GM19372 (cell line): Measurements from ENCODE around the gene BBLN.
"Not testable (repeated sequence)": the region's sequence is repeated elsewhere in the genome, so short reads cannot be mapped to it uniquely, and the experiment has no call there.

Experiments
- ATAC-seq: cut with Tn5 transposase; IDR thresholded peaks from one replicate; pipeline ENCODE4 v1.9.1; 2021; ENCODE audit warnings: mild to moderate bottlenecking, low read depth, moderate library complexity; ENCODE audit not compliant: unreplicated experiment

BBLN gene, protein sequence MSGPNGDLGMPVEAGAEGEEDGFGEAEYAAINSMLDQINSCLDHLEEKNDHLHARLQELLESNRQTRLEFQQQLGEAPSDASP

DNA sequence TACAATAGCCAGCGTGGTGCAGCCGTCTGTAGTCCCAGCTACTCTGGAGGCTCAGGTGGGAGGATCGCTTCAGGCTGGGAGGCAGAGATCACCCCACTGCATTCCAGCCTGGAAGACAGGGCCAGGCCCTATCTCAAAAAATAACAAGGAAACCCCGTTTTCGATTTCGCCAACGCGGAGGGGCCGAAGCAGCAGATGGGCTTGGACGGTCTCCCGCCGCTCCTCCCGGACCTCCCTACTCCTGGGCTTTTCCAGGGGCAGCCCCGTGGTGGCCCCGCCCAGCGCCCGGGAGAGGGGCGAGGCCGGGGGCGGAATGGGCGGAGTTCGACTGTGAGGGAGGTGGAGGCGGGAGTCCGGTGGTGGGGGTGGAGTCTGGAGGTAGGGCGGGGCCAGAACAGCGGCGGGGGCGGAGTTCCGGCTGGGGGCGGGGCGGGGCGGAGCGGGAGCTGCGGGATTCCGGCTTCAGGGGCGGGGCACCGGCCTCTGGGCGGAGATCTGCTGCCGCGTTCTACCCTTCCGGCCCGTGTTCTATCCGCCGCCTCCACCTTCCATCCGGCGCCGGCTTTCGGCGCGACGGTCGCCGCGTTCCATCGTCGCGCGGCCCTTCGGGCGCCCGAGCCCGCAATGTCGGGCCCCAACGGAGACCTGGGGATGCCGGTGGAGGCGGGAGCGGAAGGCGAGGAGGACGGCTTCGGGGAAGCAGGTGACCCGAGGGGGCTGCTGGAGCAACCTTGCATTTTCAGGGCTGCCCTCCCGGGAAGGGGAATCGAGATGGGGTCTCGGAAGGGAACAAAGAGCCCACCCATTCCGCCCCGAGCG lies at the start of gene BBLN:
Gene BBLN (plus strand): TSS at position 482 of the 819 bp plus-strand sequence. CDS start 143 bp downstream, at position 625.
- peak; percentile 80 for ATAC-seq

DNA sequence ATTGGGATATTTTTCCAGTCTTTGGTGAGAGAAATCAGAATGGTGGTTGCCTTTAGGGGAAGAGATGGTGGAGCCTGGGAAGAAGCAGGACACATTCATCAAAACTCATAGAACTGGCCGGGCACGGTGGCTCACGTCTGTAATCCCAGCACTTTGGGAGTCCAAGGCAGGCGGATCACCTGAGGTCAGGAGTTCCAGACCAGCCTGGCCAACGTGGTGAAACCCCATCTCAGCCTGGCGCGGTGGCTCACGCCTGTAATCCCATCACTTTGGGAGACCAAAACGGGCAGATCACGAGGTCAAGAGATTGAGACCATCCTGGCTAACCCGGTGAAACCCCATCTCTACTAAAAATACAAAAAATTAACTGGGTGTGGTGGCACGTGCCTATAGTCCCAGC lies 48.3 kb upstream of the BBLN start:
- not testable (repeated sequence) for ATAC-seq

DNA sequence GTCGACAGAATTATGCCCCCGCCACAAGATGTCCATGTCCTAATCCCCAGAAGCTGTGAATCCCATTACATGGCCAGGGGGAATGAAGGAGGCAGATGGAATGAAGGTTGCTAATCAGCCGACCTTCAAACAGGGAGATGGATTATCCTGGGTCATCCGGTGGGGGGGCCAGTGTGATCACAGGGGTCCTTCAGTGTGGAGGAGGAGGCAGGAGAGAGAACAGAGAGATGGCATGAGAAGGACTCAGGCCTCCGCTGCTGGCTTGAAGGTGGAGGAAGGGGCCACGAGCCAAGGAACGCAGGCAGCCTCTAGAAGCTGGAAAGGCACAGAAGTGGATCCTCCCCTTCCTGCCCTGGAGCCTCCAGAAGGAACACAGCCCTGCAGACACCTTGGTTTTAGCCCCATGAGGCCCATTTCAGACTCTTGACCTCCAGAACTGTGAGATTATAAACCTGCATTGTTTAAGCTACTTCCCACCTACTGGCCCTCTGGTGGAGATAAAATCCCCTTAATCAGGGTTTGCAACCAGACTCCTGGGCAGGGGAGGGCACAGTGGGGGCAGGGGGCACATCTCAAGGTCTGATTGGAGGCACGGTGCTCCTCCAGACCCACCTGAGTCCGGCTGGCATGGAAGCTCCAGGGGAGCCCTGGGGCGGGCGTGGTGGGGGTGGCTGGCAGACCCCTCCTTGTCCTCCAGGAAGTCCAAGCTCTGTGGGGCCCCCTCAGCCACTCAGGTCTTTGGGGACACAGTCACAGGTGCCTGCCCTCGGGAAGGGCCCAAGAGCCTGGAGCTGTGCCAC lies 46.3 kb upstream of the BBLN start:
- no peak for ATAC-seq

DNA sequence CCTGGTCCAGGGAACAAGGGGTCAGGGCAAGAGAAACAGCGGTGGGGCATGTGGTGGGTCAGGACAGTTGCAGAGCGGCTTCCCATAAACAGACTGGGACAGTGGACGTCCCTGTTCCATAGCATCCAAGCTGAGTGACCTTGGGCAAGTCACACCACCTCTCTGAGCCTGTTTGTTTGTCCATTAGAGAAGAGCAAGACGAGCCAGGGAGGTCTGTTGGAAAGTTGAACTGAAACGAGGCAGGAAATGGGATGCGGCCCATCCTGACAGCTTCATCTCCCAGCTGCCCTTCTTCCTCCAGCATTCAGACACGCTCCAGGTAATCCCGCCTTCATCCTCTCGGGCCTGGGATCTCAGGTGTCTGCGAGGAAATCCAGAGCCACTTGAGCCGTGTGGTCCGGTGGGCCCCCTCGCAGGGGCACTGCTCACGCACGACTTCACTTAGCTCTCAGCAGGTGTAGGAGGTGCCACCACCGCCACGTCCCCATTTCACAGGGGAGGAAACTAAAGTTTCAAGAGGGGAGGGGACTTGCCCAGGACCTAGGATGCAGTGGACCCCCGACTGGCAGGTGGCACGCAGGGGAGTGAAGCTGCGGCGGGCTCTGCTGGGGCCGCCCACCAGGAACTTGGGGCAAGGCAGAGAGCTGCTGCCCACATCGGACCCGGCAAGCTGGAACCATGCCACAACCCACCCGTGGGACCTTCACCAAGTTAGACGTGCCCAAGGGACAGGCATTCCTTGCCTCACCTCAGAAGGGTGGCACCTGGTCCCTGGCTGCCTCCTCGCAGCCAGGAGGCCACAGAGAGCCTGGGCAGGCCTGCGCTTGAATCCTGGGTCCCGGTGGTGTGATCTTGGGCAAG lies 45.5 kb upstream of the BBLN start:
- ATAC-seq = no peak

DNA sequence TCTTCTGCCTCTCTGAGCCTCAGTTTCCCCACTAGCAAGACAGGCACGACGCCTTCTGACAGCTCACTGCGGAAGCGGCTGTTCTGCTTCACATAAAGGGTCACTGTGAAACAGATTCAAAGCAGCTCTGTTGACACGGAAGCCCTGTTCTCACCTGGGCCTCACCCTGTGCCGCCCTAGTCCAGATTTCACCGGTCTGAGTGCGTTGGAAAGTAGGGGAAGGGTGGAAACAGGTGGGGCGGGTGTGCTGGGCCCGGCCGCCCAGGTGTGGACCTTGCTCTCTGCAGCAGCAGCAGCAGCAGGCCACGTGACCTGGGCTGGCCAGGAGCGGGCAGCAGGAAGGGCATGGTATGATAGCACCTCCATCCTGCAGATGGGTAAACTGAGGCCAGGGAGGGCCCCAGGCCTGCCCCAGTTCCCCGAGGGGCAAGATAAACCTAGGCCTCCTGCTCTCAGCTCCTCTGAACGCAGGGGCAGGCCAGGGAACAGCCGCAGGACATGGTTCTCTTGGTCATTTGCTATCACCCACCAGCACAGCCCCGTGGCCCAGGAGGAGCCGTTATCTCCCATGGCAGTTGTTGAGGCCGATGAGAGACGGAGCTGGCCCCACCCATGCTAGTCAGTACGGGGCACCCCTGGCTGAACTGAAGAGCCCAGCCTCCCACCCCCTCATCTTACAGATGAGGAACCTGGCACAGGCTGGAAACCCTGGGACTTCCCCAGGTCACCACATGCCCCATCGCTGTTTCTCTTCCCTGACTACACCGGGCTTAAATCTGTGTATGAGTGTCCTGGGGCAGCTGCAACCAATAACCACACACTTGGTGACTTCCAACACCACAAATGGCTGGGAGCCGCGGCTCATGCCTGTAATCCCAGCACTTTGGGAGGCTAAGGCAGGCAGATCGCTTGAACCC lies 44.6 kb upstream of the BBLN start:
- no peak for ATAC-seq

DNA sequence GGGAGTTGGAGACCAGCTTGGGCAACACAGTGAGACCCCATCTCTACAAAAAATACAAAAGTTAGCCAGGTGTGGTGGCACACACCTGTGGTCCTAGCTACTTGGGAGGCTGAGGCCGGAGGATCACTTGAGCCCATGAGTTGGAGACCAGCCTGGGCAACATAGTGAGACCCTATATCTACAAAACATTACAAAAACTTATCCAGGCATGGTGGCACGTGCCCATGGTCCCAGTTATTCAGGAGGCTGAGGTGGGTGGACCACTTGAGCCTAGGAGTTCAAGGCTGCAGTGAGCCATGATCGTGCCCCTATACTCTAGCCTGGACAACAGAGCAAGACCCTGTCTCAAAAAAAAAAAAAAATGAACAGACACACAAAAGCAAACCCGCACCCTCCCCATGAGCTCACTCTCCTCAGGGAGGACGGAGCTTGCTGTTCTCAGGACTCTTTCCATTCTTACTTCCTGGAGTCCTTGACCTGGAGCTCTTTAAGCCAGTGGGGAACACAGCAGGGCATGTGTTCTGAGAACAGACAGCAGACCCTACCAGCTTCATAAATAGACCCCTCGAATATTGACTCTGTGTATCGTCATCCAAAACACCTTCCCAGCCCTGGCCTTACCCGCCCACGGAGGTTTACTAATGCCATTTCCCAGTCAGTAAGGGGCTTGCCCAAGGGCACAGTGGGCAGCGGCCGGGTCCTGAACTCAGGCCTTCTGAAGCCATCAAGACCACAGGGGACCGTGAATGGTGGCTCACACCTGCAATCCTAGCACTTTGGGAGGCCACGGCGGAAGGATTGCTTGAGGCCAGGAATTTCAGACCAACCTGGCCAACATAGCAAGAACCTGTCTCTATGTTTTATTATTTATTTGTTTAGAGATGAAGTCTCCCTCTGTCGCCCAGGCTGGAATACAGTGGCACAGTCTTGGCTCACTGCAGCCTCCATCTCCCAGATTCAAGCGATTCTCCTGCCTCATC lies 43.7 kb upstream of the BBLN start:
- ATAC-seq = no peak

DNA sequence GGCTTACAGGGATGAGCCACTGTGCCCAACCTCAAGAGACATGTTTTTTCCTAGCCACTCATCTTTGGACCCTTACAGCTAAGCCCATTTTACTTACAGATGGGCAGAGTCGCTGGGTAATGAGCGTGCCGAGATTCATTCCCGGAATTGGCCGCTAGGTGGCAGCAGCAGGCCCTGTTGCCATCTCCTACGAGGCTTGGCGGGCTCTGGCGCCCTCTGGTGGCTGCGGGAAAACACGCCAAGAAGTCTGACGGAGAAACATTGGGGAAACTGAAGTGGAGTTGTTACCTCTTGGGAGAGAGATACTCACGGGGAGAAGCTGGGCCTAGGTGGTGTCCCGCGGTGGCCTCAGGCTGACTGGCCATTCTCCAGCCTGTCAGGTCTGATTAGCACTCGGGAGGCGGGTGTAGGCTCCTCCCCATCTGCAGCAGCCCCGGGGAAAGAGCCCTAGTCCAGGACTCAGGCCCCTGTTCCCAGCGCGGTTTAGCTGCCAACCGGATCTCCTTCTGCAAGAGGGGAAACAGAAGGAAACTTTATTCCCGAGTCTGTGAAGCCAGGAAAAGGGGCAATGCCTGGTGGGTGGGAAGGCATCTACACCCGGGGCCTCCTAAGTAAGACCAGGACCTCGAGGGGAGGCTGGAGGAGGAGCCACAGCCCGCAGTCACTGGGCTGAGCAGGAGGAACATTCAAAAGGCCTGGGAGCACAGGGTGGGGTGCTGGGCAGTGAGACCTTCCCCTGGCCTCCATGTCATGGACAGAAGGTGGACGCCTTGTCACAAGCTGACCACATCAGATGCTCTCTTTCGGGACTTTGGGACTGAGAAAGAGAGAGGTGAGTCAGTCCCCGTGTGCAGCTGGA lies 42.2 kb upstream of the BBLN start:
- no peak for ATAC-seq

DNA sequence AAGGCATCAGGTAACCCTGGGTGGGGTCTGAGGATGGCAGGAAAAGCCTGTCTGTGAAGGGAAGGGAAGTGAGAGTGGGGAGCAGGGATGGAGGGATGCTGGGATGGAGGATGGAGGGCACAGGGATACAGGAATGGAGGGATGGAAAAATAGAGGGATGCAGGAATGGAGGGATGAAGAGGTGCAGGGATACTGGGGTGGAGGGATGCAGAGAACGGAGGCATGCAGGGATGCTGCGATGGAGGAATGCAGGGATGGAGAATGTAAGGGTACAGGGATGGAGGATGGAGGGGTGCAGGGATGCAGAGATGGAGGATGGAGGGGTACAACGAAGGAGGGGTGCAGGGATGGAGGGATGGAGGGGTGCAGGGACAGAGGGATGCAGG lies 41.6 kb upstream of the BBLN start:
- no peak for ATAC-seq

DNA sequence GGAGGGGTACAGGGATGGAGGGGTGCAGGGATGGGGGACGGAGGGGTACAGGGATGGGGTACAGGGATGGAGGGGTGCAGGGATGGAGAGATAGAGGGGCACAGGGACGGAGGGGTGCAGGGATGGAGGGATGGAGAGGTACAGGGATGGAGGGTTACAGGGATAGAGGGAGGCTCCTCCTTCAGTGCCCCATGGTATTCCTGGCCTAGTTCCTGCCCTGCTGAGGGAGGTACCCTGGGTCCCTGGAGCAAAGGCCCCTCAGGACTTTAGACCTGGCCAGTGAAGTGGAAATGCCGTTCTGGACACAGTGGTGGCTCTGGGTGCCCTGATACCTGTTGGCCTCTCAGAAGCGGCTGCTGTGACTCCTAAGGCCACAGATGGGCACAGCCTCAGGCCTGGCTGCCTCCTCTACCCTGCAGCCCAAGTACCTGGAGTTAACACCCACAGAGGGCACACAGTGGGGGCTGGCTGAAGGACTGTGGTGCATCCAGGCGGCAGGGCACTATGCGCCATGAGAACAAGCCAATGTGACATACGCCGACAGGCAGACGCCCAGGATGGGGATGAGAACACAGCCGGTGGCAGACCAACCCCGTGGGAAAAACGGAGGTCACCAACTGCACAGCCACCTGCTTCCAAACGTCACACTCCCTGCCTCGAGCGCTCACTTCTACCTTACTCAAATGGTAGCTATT lies 40.9 kb upstream of the BBLN start:
- no peak for ATAC-seq

DNA sequence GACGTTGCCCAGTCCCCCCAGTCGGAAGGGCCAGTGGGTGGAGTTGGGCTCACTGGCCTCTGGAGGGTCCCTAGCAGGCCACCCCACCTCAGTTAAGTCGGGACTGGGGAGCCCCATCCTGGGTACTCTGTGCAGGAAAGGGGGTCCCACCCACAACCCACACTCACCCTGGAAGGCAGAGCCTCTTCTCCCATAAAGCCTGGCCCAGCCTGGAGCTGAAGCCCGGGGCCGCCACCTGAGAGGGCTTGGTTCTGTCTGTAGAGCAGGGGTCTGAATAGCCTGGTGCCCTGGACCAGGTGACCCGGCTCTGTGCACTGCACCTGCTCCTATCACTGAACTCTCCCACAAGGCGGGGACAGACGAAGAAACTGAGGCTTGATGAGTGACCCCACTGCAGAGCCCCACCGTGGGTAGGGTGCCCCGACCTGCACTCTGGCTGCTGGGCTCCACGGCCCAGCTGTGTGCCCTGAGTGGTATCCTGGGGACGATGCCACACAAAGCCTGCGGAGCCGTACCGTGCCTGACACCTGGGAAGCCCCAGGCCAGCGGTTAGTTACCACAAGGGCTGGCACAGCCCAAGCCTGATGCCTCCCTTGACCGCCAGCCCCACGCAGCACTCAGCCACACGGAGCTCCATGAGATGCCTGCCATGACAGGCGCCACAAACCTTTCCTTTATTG lies 39.9 kb upstream of the BBLN start:
- no peak for ATAC-seq

DNA sequence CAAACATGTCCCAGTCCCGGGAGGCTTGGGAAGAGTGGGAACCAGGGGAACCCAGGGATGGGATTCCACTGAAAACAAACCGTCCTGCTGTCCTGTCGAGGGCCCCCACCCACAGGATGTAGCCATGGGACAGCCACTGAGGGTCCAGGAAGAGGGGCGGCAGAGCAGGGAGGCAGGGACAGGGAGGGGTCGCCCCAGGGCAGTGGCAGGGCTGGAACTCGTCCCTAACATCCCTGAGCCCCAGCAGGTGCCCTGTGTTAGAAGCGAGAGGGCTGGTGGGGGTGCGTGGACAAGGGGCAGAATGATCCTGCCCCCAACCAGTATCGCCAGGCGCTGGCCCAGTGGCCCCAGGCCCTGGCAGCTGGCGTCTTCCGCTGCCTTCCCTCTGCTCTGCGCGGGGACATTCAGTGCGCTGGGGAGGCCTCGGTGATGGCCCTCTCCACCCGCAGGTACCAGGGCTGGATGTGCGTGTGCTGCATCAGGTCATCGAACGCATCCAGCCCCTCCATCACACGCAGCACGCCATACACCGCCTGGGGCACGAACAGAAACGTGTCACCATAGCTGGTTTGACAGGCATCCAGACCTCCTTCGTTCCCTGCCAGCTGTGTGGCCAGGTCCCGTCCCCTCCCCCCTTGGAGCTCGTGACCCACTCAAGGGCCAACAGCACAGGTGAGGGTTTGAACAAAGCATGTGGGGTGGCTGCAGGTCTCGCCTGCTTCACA lies 39.2 kb upstream of the BBLN start:
- ATAC-seq = no peak

DNA sequence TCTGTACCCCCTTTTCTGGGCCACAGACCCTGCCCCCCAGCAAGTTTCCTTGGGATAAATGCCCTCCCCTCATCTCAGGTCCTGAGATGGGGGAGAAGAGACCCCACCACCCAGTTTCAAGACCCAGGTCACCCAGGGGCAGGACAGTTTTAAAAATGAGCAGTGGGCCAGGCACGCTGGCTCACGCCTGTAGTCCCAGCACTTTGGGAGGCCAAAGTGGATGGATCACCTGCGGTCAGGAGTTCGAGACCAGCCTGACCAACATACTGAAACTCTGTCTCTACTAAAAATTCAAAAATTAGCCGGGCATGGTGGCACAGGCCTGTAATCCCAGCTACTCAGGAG lies 38.6 kb upstream of the BBLN start:
- no peak for ATAC-seq

DNA sequence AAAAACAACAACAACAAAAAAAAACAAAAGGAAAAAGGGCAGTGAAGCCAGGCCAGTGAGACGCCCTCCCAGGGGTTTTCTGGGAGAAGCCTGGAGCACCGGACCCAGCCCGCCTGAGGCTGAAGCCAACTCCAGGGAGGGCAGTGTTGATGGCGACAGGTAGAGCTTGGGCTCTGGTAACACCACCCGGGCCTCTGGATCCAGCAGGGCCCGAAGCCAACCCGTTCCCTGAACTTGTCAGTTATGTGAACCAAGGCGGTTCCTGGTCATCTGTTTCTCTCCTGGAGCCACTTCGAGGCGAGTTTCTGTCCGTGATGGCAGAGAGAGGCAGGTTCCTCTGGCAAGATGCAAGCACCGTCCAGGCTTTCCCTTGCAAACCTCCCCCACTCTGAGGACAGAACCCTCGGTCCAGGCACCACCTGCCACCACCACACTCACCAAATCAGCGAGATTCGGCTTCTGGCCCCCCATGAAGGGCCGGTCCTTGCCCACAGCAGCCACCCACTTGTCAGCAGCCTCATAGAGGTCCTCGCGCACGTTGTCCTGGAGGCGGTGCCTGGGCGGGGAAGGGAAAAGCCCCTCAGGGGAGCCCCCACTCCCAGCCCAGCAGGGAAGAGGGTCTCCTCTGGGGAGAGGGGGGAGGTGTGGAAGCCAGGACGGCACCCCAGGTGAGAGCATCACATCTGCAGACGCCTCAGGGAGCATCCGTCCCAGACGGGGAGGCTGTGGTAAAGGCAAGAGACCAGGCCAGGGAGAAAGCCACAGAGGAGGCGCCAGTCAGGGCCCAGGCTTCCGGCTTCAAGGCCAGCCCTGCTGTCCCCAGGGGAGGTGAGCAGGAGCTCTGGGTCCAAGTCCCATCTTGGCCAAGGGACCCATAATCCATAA lies 37.9 kb upstream of the BBLN start:
- ATAC-seq = no peak

DNA sequence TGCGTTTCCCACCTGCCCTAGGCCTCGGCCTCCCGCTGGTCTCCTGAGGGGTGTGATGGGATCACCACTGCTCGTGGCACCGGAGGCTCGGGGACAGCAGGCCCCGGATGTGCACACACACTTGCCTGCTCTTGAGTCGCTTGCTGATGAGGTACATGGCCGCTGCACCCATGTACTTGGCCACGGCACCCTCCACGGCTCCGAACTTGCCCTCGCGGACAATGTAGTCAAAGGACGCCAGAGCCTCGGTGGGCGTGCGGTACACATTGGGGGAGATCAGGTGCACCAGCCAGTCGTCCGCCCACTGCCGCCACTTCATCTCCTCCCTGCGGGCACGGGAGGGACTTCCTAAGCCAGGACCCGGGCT lies 37.3 kb upstream of the BBLN start:
- no peak for ATAC-seq

DNA sequence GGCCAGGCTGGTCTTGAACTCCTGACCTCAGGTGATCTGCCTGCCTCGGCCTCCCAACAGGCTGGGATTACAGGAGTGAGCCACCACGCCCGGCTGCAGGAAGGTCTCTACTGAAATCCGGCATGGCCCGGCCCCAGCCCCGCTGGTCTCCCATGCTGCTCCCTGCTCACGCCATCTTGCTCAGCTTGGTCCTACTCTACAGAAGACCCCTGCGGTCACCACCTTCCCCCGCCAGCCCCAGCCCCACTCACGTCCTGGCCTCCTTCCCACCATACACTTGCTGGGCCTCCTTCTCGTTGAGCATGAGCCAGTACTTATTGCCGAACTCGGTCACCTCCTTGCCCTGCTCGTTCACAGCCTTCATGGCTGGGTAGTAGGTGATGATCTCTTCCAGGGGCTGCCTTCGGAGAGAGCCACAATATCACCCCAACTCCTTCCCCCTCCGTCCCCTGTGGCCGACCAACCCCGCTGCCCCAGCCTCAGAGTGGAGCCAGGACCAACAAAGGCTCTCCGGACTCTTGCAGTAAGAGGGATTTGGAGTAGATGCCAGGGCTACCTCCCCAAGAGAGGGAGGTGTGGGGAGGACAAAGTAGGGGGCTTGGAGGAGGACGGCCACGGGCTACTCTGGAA lies 36.5 kb upstream of the BBLN start:
- ATAC-seq = no peak
